ENCODE data around the gene JUN.
"Not testable (repeated sequence)": the region's sequence is repeated elsewhere in the genome, so short reads cannot be mapped to it uniquely, and the experiment has no call there.

JUN gene

GRCh38 chr1:58802640-58803399 lies 19.0 kb upstream of the JUN start:
- no peak for DNase-seq (ENCODE audit: low read depth)
- TF ChIP-seq, protein P1, sequence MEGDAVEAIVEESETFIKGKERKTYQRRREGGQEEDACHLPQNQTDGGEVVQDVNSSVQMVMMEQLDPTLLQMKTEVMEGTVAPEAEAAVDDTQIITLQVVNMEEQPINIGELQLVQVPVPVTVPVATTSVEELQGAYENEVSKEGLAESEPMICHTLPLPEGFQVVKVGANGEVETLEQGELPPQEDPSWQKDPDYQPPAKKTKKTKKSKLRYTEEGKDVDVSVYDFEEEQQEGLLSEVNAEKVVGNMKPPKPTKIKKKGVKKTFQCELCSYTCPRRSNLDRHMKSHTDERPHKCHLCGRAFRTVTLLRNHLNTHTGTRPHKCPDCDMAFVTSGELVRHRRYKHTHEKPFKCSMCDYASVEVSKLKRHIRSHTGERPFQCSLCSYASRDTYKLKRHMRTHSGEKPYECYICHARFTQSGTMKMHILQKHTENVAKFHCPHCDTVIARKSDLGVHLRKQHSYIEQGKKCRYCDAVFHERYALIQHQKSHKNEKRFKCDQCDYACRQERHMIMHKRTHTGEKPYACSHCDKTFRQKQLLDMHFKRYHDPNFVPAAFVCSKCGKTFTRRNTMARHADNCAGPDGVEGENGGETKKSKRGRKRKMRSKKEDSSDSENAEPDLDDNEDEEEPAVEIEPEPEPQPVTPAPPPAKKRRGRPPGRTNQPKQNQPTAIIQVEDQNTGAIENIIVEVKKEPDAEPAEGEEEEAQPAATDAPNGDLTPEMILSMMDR (IDR thresholded peaks at IDR 0.05; ENCODE audit: low read length, missing control alignments): no peak
- H3K4me3 ChIP-seq (replicated peaks; ENCODE audit: low read depth, low read length): no peak overlapping the region

GRCh38 chr1:58801286-58801685 lies 17.4 kb upstream of the JUN start:
- not testable (repeated sequence) for H3K4me3 ChIP-seq (replicated peaks; ENCODE audit: low read depth, low read length); DNase-seq (ENCODE audit: low read depth)

DNA sequence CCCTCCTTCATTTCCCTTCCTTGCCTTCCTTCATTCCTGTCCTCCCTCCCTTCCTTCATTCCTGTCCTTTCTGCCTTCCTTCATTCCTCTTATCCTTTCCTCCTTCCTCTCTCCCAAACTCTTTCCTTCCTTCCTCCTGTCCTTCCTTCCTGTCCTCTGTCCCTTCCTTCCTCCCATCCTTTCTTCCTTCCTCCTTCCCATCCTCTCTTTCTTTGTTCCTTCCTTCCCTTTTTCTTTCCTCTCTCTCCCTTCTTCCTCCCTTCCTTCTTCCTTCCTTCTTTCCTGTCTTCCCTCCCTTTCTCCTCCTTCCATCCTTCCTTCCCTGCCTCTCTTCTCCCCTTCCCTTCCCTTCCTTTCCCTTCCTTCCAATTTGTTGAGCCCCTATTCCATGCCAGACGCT lies 15.8 kb upstream of the JUN start:
- DNase-seq (ENCODE audit: low read depth): no peak
- H3K4me3 ChIP-seq (replicated peaks; ENCODE audit: low read depth, low read length): no peak overlapping the region
- TF ChIP-seq, protein P1 (IDR thresholded peaks at IDR 0.05; ENCODE audit: low read length, missing control alignments): no peak

- no peak for DNase-seq (ENCODE audit: low read depth)
- TF ChIP-seq, protein P1 (IDR thresholded peaks at IDR 0.05; ENCODE audit: low read length, missing control alignments): no peak
- H3K4me3 ChIP-seq (replicated peaks; ENCODE audit: low read depth, low read length): no peak overlapping the region
These were observed 15.1 kb upstream of the JUN start for GRCh38 chr1:58798910-58799442.

DNA sequence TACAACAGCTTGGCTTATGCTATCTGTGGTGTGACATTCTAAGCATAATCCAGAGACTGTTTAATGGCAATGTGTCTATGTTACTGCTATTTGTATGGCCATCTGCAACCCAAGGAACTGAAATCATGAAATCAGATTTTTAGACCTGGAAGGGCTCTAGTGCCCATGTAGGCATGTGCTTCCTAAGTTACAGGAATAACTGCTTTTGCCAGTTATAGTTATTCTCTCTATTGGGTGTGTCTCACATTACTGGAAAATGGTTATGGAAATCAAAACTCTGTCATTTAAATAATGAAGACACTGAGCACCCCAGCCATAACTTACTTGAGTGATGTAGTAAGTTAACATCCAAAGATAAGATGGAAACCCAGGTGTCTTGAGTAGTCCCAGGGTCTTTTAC lies 12.6 kb upstream of the JUN start:
- TF ChIP-seq, protein P1 (IDR thresholded peaks at IDR 0.05; ENCODE audit: low read length, missing control alignments): no peak
- no peak for DNase-seq (ENCODE audit: low read depth)
- H3K4me3 ChIP-seq (replicated peaks; ENCODE audit: low read depth, low read length): no peak overlapping the region

- DNase-seq (ENCODE audit: low read depth): no peak
These were observed 10.7 kb upstream of the JUN start for GRCh38 chr1:58794585-58794984.

DNA sequence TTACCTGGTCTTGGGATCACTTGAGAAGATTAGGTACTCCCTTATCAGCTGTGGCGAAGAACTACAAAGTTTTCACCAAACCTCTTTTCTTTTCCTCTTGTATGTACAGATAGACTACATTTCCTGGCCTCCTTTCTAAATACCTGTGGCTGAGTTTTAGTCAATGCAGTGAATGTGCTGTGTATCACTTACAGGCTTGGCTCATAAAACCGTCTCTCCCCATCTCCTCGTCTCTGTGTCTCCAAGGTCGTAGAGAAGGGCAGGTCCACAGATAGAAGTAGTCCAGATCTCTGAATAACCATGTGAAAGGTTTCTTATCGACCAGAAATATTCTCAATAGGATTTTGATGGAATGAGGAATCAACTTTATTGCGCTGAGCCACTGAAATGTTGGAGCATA lies 9.0 kb upstream of the JUN start:
- no peak overlapping the region for H3K4me3 ChIP-seq (replicated peaks; ENCODE audit: low read depth, low read length)
- TF ChIP-seq, protein P1 (IDR thresholded peaks at IDR 0.05; ENCODE audit: low read length, missing control alignments): no peak
- no peak for DNase-seq (ENCODE audit: low read depth)

More at GRCh38 chr1:58794585-58794984, 10.7 kb upstream of the JUN start:
- TF ChIP-seq, protein P1 (IDR thresholded peaks at IDR 0.05; ENCODE audit: low read length, missing control alignments): no peak
- no peak overlapping the region for H3K4me3 ChIP-seq (replicated peaks; ENCODE audit: low read depth, low read length)

All from fibroblast of pulmonary artery (primary cell).